Cardiac fibroblast (primary cell): ENCODE data around the gene FAM110A.
A peak's percentile ranks its signal among the peaks of the same experiment; 100 is the strongest.

Experiments
- DNase-seq, 2 donors: peaks; one replicate each; pipeline versions ENCODE4 v3.0.0 to v3.0.0-alpha.2; 2010; ENCODE audit warnings: low read depth in 2 of 2
- H3K4me3 ChIP-seq, 2 donors: replicated peaks in 1 of 2; 1 replicate in 1 of 2; 2 replicates in 1 of 2; pipeline ENCODE4 v1.5.1; 2011; ENCODE audit warnings: low read depth in 2 of 2, low read length in 2 of 2, mild to moderate bottlenecking in 2 of 2, moderate library complexity in 1 of 2
- TF ChIP-seq, protein P1 (sequence below): IDR thresholded peaks from one replicate; pipeline ENCODE4 v1.5.1; 2011; ENCODE audit warnings: low read depth, mild to moderate bottlenecking, low read length, inconsistent platforms

FAM110A gene

GRCh38 chr20:839015-839414 lies 5.5 kb downstream of the FAM110A start:
- no peak for DNase-seq
- TF ChIP-seq, protein P1, sequence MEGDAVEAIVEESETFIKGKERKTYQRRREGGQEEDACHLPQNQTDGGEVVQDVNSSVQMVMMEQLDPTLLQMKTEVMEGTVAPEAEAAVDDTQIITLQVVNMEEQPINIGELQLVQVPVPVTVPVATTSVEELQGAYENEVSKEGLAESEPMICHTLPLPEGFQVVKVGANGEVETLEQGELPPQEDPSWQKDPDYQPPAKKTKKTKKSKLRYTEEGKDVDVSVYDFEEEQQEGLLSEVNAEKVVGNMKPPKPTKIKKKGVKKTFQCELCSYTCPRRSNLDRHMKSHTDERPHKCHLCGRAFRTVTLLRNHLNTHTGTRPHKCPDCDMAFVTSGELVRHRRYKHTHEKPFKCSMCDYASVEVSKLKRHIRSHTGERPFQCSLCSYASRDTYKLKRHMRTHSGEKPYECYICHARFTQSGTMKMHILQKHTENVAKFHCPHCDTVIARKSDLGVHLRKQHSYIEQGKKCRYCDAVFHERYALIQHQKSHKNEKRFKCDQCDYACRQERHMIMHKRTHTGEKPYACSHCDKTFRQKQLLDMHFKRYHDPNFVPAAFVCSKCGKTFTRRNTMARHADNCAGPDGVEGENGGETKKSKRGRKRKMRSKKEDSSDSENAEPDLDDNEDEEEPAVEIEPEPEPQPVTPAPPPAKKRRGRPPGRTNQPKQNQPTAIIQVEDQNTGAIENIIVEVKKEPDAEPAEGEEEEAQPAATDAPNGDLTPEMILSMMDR, result no peak
- no peak overlapping the region for H3K4me3 ChIP-seq

DNA sequence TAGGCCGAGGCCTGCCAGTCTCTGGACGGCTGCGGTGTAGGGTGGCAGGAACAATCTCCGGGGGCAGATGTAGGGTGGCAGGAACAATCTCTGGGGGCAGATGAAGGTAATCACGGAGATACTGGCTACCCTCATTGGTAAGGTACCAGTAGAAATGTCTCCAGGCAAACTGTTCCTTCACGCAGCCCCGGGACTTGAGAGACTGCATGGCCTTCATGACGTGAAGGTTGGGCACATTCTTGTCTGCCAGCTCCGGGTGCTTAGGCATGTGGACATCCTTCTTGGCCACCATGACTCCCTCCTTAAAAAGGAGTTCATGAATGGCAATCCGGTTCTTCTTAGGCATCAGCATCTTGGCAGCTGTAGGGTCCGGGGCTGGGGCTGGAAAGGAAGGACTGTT lies 6.1 kb downstream of the FAM110A start:
- no peak overlapping the region for H3K4me3 ChIP-seq
- DNase-seq, result no peak
- TF ChIP-seq, protein P1, result no peak

GRCh38 chr20:840503-840857 lies 7.0 kb downstream of the FAM110A start:
- TF ChIP-seq, protein P1, result no peak
- DNase-seq, result no peak
- no peak overlapping the region for H3K4me3 ChIP-seq

DNA sequence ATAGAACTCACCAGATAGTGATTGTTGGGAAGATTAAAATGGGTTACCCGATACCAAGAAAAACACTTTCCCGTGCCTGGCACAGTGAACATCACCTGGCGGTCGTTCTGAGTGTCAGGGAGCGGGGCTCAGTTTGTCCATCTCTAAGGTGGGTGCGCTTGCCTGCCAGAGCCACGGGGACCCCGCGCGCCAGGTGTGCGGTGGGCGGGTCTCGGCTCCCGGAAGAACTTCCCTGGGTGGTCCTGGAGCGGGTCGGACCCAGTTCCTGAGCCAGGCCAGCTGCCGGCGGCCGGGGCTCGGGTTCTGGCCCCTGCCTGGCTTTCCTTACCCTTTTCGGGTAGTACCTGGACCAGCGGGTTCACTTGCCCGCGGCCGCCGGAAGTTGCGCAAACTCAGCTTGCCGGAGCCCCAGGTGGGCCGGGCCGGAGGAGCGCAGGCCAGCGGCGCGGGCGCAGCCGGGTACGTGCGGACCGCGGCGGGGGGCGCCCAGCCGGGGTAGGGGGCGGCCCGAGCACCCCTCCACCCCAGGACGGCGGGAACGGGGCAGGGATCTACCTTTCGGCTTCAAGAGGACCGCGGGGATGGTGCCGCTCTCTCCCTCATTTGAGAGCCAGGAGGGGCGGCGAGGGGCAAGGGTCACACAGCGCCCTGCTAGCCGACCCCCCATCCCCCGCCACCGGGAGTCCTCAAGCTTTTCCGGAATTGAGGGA lies 7.5 kb downstream of the FAM110A start:
- peak overlapping the region; percentile 39 to 53 for H3K4me3 ChIP-seq
- DNase-seq, result no peak

GRCh38 chr20:841568-842546 lies 8.3 kb downstream of the FAM110A start:
- DNase-seq, result no peak
- peak overlapping the region; percentile 39 to 53 for H3K4me3 ChIP-seq
- TF ChIP-seq, protein P1, result no peak

More for the DNA sequence above, 7.5 kb downstream of the FAM110A start:
- TF ChIP-seq, protein P1, result no peak

DNA sequence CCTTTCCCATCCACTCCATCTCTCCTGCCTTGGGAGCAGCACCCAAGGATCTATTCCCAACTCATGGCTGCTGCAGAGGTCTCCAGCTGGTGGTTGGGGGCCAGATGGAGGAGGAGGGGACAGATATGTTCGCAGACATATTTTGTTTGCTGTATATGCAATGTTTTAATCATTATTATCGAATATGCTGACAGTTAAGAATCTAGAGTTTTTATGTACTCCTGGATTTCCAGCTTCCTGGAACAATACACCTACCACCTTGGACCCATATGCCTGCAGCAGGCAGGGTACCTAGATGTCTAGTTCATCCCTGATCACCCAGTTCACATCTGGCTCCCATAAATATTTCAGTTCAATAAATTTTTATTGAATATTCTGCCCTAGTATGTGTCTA lies 9.0 kb downstream of the FAM110A start:
- no peak overlapping the region for H3K4me3 ChIP-seq
- no peak for DNase-seq
- TF ChIP-seq, protein P1, result no peak
